Measurements from ENCODE around the gene SETBP1. TPM values are rescaled to one million over a fixed set of nuclear protein-coding genes. Genes with fewer than 3 reads are reported as not detected.

The SETBP1 gene
- total and polyA plus RNA-seq, 2 of the 8 experiments (the other 6 are each of a cell fraction or from before 2014, with no cell fraction given) = 2.0 to 6.5 TPM

GRCh38 chr18:44671914-44672313 lies 8.8 kb upstream of the SETBP1 start (continued):
- TF ChIP-seq ASH2L (IDR thresholded peaks at IDR 0.05; ENCODE audit: low read length) = no peak
- TF ChIP-seq YY1 (IDR thresholded peaks at IDR 0.05; ENCODE audit: low read depth, low read length) = no peak
- TF ChIP-seq TEAD4 (IDR thresholded peaks at IDR 0.05; ENCODE audit: low read depth, low read length) = no peak
- TF ChIP-seq CTCF (IDR thresholded peaks at IDR 0.05; ENCODE audit: control extremely low read depth in 1 of 3, insufficient read depth in 1 of 3, low read depth in 1 of 3, low read length in 3 of 3) = no peak

Data from H1 (cell line).